ENCODE measurements around the gene RBM33. TPM values are rescaled to one million over a fixed set of nuclear protein-coding genes. Genes with fewer than 3 reads are reported as not detected.

RBM33 gene
- total RNA-seq, 1 donor from 2014 or later: 30.8 TPM

GRCh38 chr7:155819186-155819585 is 174.7 kb downstream of the RBM33 start:
- DNase-seq: no peak
- H3K4me1 ChIP-seq: no peaks in the 10 kb centered on the region
- no peak overlapping the region for H3K27ac ChIP-seq (replicated peaks)
- H3K27me3 ChIP-seq (ENCODE audit: low read depth): peaks cover 99% of the 10 kb centered on the region
- no peaks in the 10 kb centered on the region for H3K36me3 ChIP-seq
- intact Hi-C loops (cut with micrococcal nuclease): no loop called here
- H3K9me3 ChIP-seq (replicated peaks): no peaks in the 10 kb centered on the region
- no peak for TF ChIP-seq CTCF (IDR thresholded peaks at IDR 0.05; ENCODE audit: borderline replicate concordance)
- no peak overlapping the region for H3K4me3 ChIP-seq

- peaks cover 99% of the 10 kb centered on the region for H3K27me3 ChIP-seq (ENCODE audit: low read depth)
- intact Hi-C loops (cut with micrococcal nuclease): no loop called here
Observed at GRCh38 chr7:155820246-155820645, 175.8 kb downstream of the RBM33 start.

GRCh38 chr7:155820788-155821187 is 176.3 kb downstream of the RBM33 start:
- Histone ChIP-seq H3K27ac (replicated peaks) (no peak overlapping the region), H3K27me3 (ENCODE audit: low read depth) (peaks cover 99% of the 10 kb centered on the region), H3K9me3 (replicated peaks) (no peaks in the 10 kb centered on the region), H3K36me3 (no peaks in the 10 kb centered on the region), H3K4me3 (no peak overlapping the region), H3K4me1 (no peaks in the 10 kb centered on the region)
- TF ChIP-seq CTCF (IDR thresholded peaks at IDR 0.05; ENCODE audit: borderline replicate concordance): no peak
- intact Hi-C loops (cut with micrococcal nuclease): no loop called here
- DNase-seq: no peak

More at GRCh38 chr7:155820246-155820645, 175.8 kb downstream of the RBM33 start:
- no peak overlapping the region for H3K4me3 ChIP-seq
- no peaks in the 10 kb centered on the region for H3K9me3 ChIP-seq (replicated peaks)
- no peaks in the 10 kb centered on the region for H3K36me3 ChIP-seq
- H3K27ac ChIP-seq (replicated peaks): no peak overlapping the region
- no peak for TF ChIP-seq CTCF (IDR thresholded peaks at IDR 0.05; ENCODE audit: borderline replicate concordance)
- H3K4me1 ChIP-seq: no peaks in the 10 kb centered on the region
- no peak for DNase-seq

GRCh38 chr7:155821851-155822250 is 177.4 kb downstream of the RBM33 start:
- no peak for DNase-seq
- H3K9me3 ChIP-seq (replicated peaks): no peaks in the 10 kb centered on the region
- no peak for TF ChIP-seq CTCF (IDR thresholded peaks at IDR 0.05; ENCODE audit: borderline replicate concordance)
- no peak overlapping the region for H3K4me3 ChIP-seq
- no peak overlapping the region for H3K27ac ChIP-seq (replicated peaks)
- intact Hi-C loops (cut with micrococcal nuclease): no loop called here
- H3K27me3 ChIP-seq (ENCODE audit: low read depth): peaks cover 99% of the 10 kb centered on the region
- H3K4me1 ChIP-seq: no peaks in the 10 kb centered on the region
- H3K36me3 ChIP-seq: no peaks in the 10 kb centered on the region

- Histone ChIP-seq H3K27me3 (ENCODE audit: low read depth) (peaks cover 100% of the 10 kb centered on the region), H3K36me3 (no peaks in the 10 kb centered on the region), H3K4me1 (no peaks in the 10 kb centered on the region), H3K27ac (replicated peaks) (no peak overlapping the region), H3K4me3 (no peak overlapping the region), H3K9me3 (replicated peaks) (no peaks in the 10 kb centered on the region)
- no peak for TF ChIP-seq CTCF (IDR thresholded peaks at IDR 0.05; ENCODE audit: borderline replicate concordance)
- no peak for DNase-seq
- intact Hi-C loops (cut with micrococcal nuclease): no loop called here
Observed at GRCh38 chr7:155824227-155824886, 179.9 kb downstream of the RBM33 start.
